A673 (cell line): Measurements from ENCODE around the gene AAR2.

ENCODE experiments used
- CTCF ChIP-seq: fragments of 300-800, 200-600 bp; sonication (generic); conservative IDR thresholded peaks from 2 replicates; pipeline ENCODE4 v1.5.1; 2017; ENCODE audit warnings: low read depth, mild to moderate bottlenecking, antibody characterized with exemption, low read length, moderate library complexity, mixed read lengths
- EZH2 ChIP-seq: fragments of 200-600 bp; sonication (generic); IDR thresholded peaks from 2 replicates; pipeline ENCODE4 v1.6.1; 2017; ENCODE audit warnings: borderline replicate concordance, low read depth, mild to moderate bottlenecking, mixed read lengths, antibody characterized with exemption, low read length; ENCODE audit not compliant: poor library complexity, severe bottlenecking

- TF ChIP-seq CTCF: no peak
- no peak for TF ChIP-seq EZH2
These were observed 25.3 kb downstream of the AAR2 start for GRCh38 chr20:36261389-36262105.
